Esophagus (tissue), 2 donors: ENCODE data around the gene UBL3. TPM values are rescaled to one million over a fixed set of nuclear protein-coding genes. Genes with fewer than 3 reads are reported as not detected.

Source experiments
- H3K27ac ChIP-seq, 2 donors: one replicate each; pipeline ENCODE4 v1.5.1; 2013; ENCODE audit warnings: low read depth in 2 of 2, mild to moderate bottlenecking in 2 of 2, inconsistent platforms in 1 of 2, low read length in 1 of 2, moderate library complexity in 1 of 2
- H3K27me3 ChIP-seq, 2 donors: one replicate each; pipeline ENCODE4 v1.6.1; 2013; ENCODE audit warnings: low read length in 2 of 2, control low read depth in 1 of 2, mild to moderate bottlenecking in 1 of 2; ENCODE audit not compliant: insufficient read depth in 2 of 2, control insufficient read depth in 1 of 2
- H3K36me3 ChIP-seq, 2 donors: one replicate each; pipeline ENCODE4 v1.6.1; 2013; ENCODE audit warnings: low read length in 1 of 2; ENCODE audit not compliant: control insufficient read depth in 2 of 2, insufficient read depth in 2 of 2
- H3K4me1 ChIP-seq, 2 donors: one replicate each; pipeline ENCODE4 v1.6.1; 2013; ENCODE audit warnings: low read length in 1 of 2; ENCODE audit not compliant: control insufficient read depth in 2 of 2, insufficient read depth in 2 of 2
- H3K4me3 ChIP-seq, 2 donors: one replicate each; pipeline ENCODE4 v1.5.1; 2013; ENCODE audit warnings: low read length in 2 of 2, mild to moderate bottlenecking in 2 of 2, low read depth in 1 of 2, moderate library complexity in 1 of 2
- H3K9me3 ChIP-seq, 2 donors: one replicate each; pipeline ENCODE4 v1.6.1; 2013; ENCODE audit warnings: mild to moderate bottlenecking in 2 of 2, low read depth in 1 of 2, low read length in 1 of 2, moderate library complexity in 1 of 2; ENCODE audit not compliant: control insufficient read depth in 2 of 2, insufficient read depth in 1 of 2
- WGBS, 2 donors: extraction: QIAGEN DNeasy Blood & Tissue Kit; methylation state at CpG; one replicate each; pipeline ENCODE4 v1.1.7; 2013; 5-methylcytosine and 5-hydroxymethylcytosine counted together
- polyA plus RNA-seq, 2 donors: library from polyadenylated mRNA; stranded (reverse); fragments of 200-250 nt; gene quantifications; one replicate each; pipeline ENCODE4 v1.2.3, GENCODE V29; 2013
- donor health status: healthy with polysubstance abuse.
- donor health status: Bipolar disorder and iron deficiency.

Gene UBL3
- polyA plus RNA-seq: 10 to 100 TPM; 30.7 to 41.5 TPM

GRCh38 chr13:29850213-29850898 lies at the start of gene UBL3:
UBL3 (minus strand) TSS chr13:29850617; CDS start chr13:29849538, 1,079 bp downstream.
- peak within 1 kb of the TSS; percentile 69 to 81 for H3K4me3 ChIP-seq
- H3K27me3 ChIP-seq: no peaks in the 10 kb centered on the region
- 1% methylated on average over 29 to 64 of the region's 64 CpGs for WGBS, 2 donors
- no peaks in the 10 kb centered on the region for H3K36me3 ChIP-seq
- H3K9me3 ChIP-seq: no peaks in the 10 kb centered on the region
- H3K4me1 ChIP-seq: no peaks in the 10 kb centered on the region
- H3K27ac ChIP-seq: peak within 1 kb of the TSS; percentile 97 to 100

GRCh38 chr13:29897102-29897501 lies 46.7 kb upstream of the UBL3 start:
- Histone ChIP-seq H3K4me3 (no peak overlapping the region), H3K4me1 (no peaks in the 10 kb centered on the region), H3K9me3 (no peaks in the 10 kb centered on the region), H3K27ac (no peak overlapping the region), H3K36me3 (no peaks in the 10 kb centered on the region), H3K27me3 (no peaks in the 10 kb centered on the region)
- 66 to 76% methylated on average over 4 of the region's 4 CpGs for WGBS, 2 donors

GRCh38 chr13:29893438-29893837 lies 43.0 kb upstream of the UBL3 start:
- H3K36me3 ChIP-seq: no peaks in the 10 kb centered on the region
- H3K4me3 ChIP-seq: no peak overlapping the region
- no peak overlapping the region for H3K27ac ChIP-seq
- H3K4me1 ChIP-seq: no peaks in the 10 kb centered on the region
- H3K9me3 ChIP-seq: no peaks in the 10 kb centered on the region
- no peaks in the 10 kb centered on the region for H3K27me3 ChIP-seq

- Histone ChIP-seq H3K9me3 (no peaks in the 10 kb centered on the region), H3K36me3 (no peaks in the 10 kb centered on the region), H3K4me1 (no peaks in the 10 kb centered on the region), H3K27ac (no peak overlapping the region), H3K4me3 (no peak overlapping the region), H3K27me3 (no peaks in the 10 kb centered on the region)
- WGBS, 2 donors: 84 to 86% methylated on average over 10 of the region's 10 CpGs
These were observed 41.7 kb upstream of the UBL3 start for GRCh38 chr13:29892151-29892550.

- H3K4me3 ChIP-seq: no peak overlapping the region
- WGBS, 2 donors: 91 to 98% methylated on average over 3 of the region's 3 CpGs
- H3K27me3 ChIP-seq: no peaks in the 10 kb centered on the region
- H3K4me1 ChIP-seq: no peaks in the 10 kb centered on the region
- H3K9me3 ChIP-seq: no peaks in the 10 kb centered on the region
- no peaks in the 10 kb centered on the region for H3K36me3 ChIP-seq
- H3K27ac ChIP-seq: no peak overlapping the region
These were observed 38.7 kb upstream of the UBL3 start for GRCh38 chr13:29889111-29889510.

GRCh38 chr13:29888306-29888705 lies 37.9 kb upstream of the UBL3 start:
- no peak overlapping the region for H3K27ac ChIP-seq
- no peaks in the 10 kb centered on the region for H3K27me3 ChIP-seq
- H3K4me3 ChIP-seq: no peak overlapping the region
- 71 to 75% methylated on average over 4 of the region's 4 CpGs for WGBS, 2 donors
- no peaks in the 10 kb centered on the region for H3K4me1 ChIP-seq
- no peaks in the 10 kb centered on the region for H3K36me3 ChIP-seq
- H3K9me3 ChIP-seq: no peaks in the 10 kb centered on the region

GRCh38 chr13:29887686-29888085 lies 37.3 kb upstream of the UBL3 start:
- Histone ChIP-seq H3K9me3 (no peaks in the 10 kb centered on the region), H3K4me3 (no peak overlapping the region), H3K27me3 (no peaks in the 10 kb centered on the region), H3K4me1 (no peaks in the 10 kb centered on the region), H3K27ac (no peak overlapping the region), H3K36me3 (no peaks in the 10 kb centered on the region)
- 78 to 84% methylated on average over 5 of the region's 5 CpGs for WGBS, 2 donors

- no peak overlapping the region for H3K4me3 ChIP-seq
- WGBS, 2 donors: 58 to 66% methylated on average over 5 of the region's 5 CpGs
- no peaks in the 10 kb centered on the region for H3K4me1 ChIP-seq
- H3K27me3 ChIP-seq: no peaks in the 10 kb centered on the region
- H3K9me3 ChIP-seq: no peaks in the 10 kb centered on the region
- no peak overlapping the region for H3K27ac ChIP-seq
- H3K36me3 ChIP-seq: no peaks in the 10 kb centered on the region
These were observed 36.7 kb upstream of the UBL3 start for GRCh38 chr13:29887030-29887557.

GRCh38 chr13:29886446-29886845 lies 36.0 kb upstream of the UBL3 start:
- no peaks in the 10 kb centered on the region for H3K36me3 ChIP-seq
- H3K27ac ChIP-seq: no peak overlapping the region
- H3K4me1 ChIP-seq: no peaks in the 10 kb centered on the region
- WGBS, 2 donors: 73% methylated on average over 8 of the region's 8 CpGs
- no peak overlapping the region for H3K4me3 ChIP-seq
- no peaks in the 10 kb centered on the region for H3K9me3 ChIP-seq
- no peaks in the 10 kb centered on the region for H3K27me3 ChIP-seq

GRCh38 chr13:29885989-29886388 lies 35.6 kb upstream of the UBL3 start:
- H3K36me3 ChIP-seq: no peaks in the 10 kb centered on the region
- 85 to 95% methylated on average over 1 of the region's 1 CpG for WGBS, 2 donors
- H3K27me3 ChIP-seq: no peaks in the 10 kb centered on the region
- no peaks in the 10 kb centered on the region for H3K4me1 ChIP-seq
- no peak overlapping the region for H3K4me3 ChIP-seq
- no peaks in the 10 kb centered on the region for H3K9me3 ChIP-seq
- H3K27ac ChIP-seq: no peak overlapping the region
